Epithelial cell of proximal tubule (primary cell): ENCODE results near the gene STAM2. TPM values are rescaled to one million over a fixed set of nuclear protein-coding genes. Genes with fewer than 3 reads are reported as not detected.

ENCODE experiments used
- DNase-seq: peaks from one replicate; pipeline ENCODE4 v3.0.0-alpha.2; 2011; ENCODE audit warnings: low read depth
- H3K4me3 ChIP-seq: 2 replicates; pipeline ENCODE4 v1.5.1; 2011; ENCODE audit warnings: low read depth, mild to moderate bottlenecking, low read length
- CTCF ChIP-seq: conservative IDR thresholded peaks from 2 replicates; pipeline ENCODE4 v1.5.1; 2012; ENCODE audit warnings: low read depth, mild to moderate bottlenecking, low read length
- total RNA-seq: library from RNA; depleted of rRNA; stranded (reverse); fragments of >200 nt; gene quantifications from 2 replicates; pipeline ENCODE4 v1.2.3, GENCODE V29; 2015

Gene STAM2
- total RNA-seq, 1 donor from 2014 or later: 18.7 TPM

GRCh38 chr2:152083202-152083875 is 92.2 kb downstream of the STAM2 start:
- no peak for DNase-seq
- no peak overlapping the region for H3K4me3 ChIP-seq
- TF ChIP-seq CTCF: no peak

- TF ChIP-seq CTCF: no peak
Observed at GRCh38 chr2:152078662-152079061, 96.9 kb downstream of the STAM2 start.

GRCh38 chr2:152078023-152078422 is 97.5 kb downstream of the STAM2 start:
- H3K4me3 ChIP-seq: no peak overlapping the region
- DNase-seq: no peak
- TF ChIP-seq CTCF: no peak

More at GRCh38 chr2:152078662-152079061, 96.9 kb downstream of the STAM2 start:
- DNase-seq: no peak
- no peak overlapping the region for H3K4me3 ChIP-seq

- TF ChIP-seq CTCF: no peak
- DNase-seq: no peak
- no peak overlapping the region for H3K4me3 ChIP-seq
Observed at GRCh38 chr2:152075461-152076050, 100.0 kb downstream of the STAM2 start.

- no peak for DNase-seq
- TF ChIP-seq CTCF: no peak
- no peak overlapping the region for H3K4me3 ChIP-seq
Observed at GRCh38 chr2:152072011-152072410, 103.6 kb downstream of the STAM2 start.

GRCh38 chr2:152071518-152071917 is 104.0 kb downstream of the STAM2 start:
- DNase-seq: no peak
- H3K4me3 ChIP-seq: no peak overlapping the region
- TF ChIP-seq CTCF: no peak

GRCh38 chr2:152071092-152071491 is 104.5 kb downstream of the STAM2 start:
- DNase-seq: no peak
- no peak for TF ChIP-seq CTCF
- H3K4me3 ChIP-seq: no peak overlapping the region
